Hepatocyte (in vitro differentiated cells): ENCODE results near the gene CEP126.
"Not testable (repeated sequence)": the region's sequence is repeated elsewhere in the genome, so short reads cannot be mapped to it uniquely, and the experiment has no call there.

Experiments
- CTCF ChIP-seq: fragments of 200-600 bp; sonication (generic); IDR thresholded peaks from 2 replicates; pipeline ENCODE4 v1.5.1; 2016; ENCODE audit warnings: antibody characterized with exemption, mild to moderate bottlenecking; ENCODE audit not compliant: poor library complexity
- EZH2phosphoT487 ChIP-seq: fragments of 200-600 bp; sonication (generic); IDR thresholded peaks from one replicate; pipeline ENCODE4 v1.6.1; 2018; ENCODE audit warnings: antibody characterized with exemption, mild to moderate bottlenecking, low read depth, moderate library complexity; ENCODE audit not compliant: unreplicated experiment, severe bottlenecking

GRCh38 chr11:101964200-101964599, 49.4 kb downstream of the CEP126 start:
- TF ChIP-seq CTCF, EZH2phosphoT487: not testable (repeated sequence)
